ENCODE measurements around the gene TTC33. TPM values are rescaled to one million over a fixed set of nuclear protein-coding genes. Genes with fewer than 3 reads are reported as not detected.

The TTC33 gene
- total and polyA plus RNA-seq, 2 of the 4 experiments (the other 2 are of a cell fraction) = 3.1 to 8.1 TPM

- Histone ChIP-seq H3K9ac (ENCODE audit: low read depth, low read length) (no peak overlapping the region), H2AK9ac (replicated peaks; ENCODE audit: low read depth, low read length, poor library complexity) (no peak overlapping the region), H4K5ac (ENCODE audit: low read depth, low read length) (no peak overlapping the region), H3K4me1 (ENCODE audit: control insufficient read depth, insufficient read depth, low read length) (peaks cover 4% of the 10 kb centered on the region; the same call in 1 of the 2 replicates), H3K4me3 (ENCODE audit: insufficient read depth, low read depth, low read length) (no peak overlapping the region), H3K23ac (ENCODE audit: low read depth, low read length) (no peak overlapping the region), H3K4me2 (ENCODE audit: low read depth, low read length) (no peak overlapping the region), H2BK120ac (ENCODE audit: low read depth, low read length) (no peak overlapping the region), H3K79me1 (ENCODE audit: low read depth in 1 of 2, low read length in 2 of 2) (no peaks in the 10 kb centered on the region), H3K36me3 (ENCODE audit: control insufficient read depth, insufficient read depth, low read length) (no peaks in the 10 kb centered on the region), H3K27ac (ENCODE audit: insufficient read depth, low read length) (no peak overlapping the region), H2BK5ac (ENCODE audit: low read depth, low read length, poor library complexity, severe bottlenecking) (no peak overlapping the region), H2BK20ac (ENCODE audit: low read depth, low read length) (no peak overlapping the region), H4K91ac (ENCODE audit: insufficient read depth, low read depth, low read length) (no peak overlapping the region), H2AFZ (replicated peaks; ENCODE audit: low read length, poor library complexity) (no peak overlapping the region), H2BK15ac (ENCODE audit: low read depth, low read length) (no peak overlapping the region), H3K9me3 (ENCODE audit: control insufficient read depth, insufficient read depth, low read length) (no peaks in the 10 kb centered on the region), H3K56ac (ENCODE audit: extremely low read depth, insufficient read depth, low read length) (no peak overlapping the region), H3K4ac (ENCODE audit: low read depth, low read length) (0 out of 2 replicates have a peak overlapping the region, but pooled peaks have one; percentile 10), H4K8ac (ENCODE audit: low read depth in 2 of 2, low read length in 2 of 2) (no peak overlapping the region), H2AK5ac (ENCODE audit: low read depth, low read length) (no peak overlapping the region), H4K20me1 (ENCODE audit: insufficient read depth, low read length) (no peaks in the 10 kb centered on the region), H3K18ac (ENCODE audit: low read depth, low read length) (no peak overlapping the region), H3K14ac (replicated peaks; ENCODE audit: low read depth, low read length) (no peak overlapping the region), H3K9me1 (ENCODE audit: insufficient read depth, low read length) (no peaks in the 10 kb centered on the region), H3K27me3 (ENCODE audit: control insufficient read depth, insufficient read depth, low read length) (no peaks in the 10 kb centered on the region)
- DNase-seq (no peak), ATAC-seq (ENCODE audit: low read depth) (no peak)
- in situ Hi-C loops (cut with MboI; ENCODE audit: low sequenced_read_pairs) (no loop called here), intact Hi-C loops (cut with micrococcal nuclease) (no loop called here), dilution Hi-C loops (cut with HindIII; ENCODE audit: low sequenced_read_pairs, unreplicated experiment) (no loop called here)
- ChIA-PET CTCF (no interaction called here), POLR2A (ENCODE audit: unreplicated experiment) (no interaction called here)
- WGBS, 2 experiments (ENCODE audit: extremely low coverage in 2 of 2, insufficient read length in 1 of 2) = no CpG with 5 or more reads among the region's 2 CpGs
- BruUV-seq (replicated peaks) = no TSS peak
- no peak for TF ChIP-seq MXI1 (IDR thresholded peaks at IDR 0.05; ENCODE audit: borderline replicate concordance, low read depth, low read length)
- no peak for TF ChIP-seq SMC3 (IDR thresholded peaks at IDR 0.05; ENCODE audit: low read depth, low read length)
- no peak for TF ChIP-seq BHLHE40 (IDR thresholded peaks at IDR 0.05; ENCODE audit: low read depth, low read length)
- TF ChIP-seq POLR2A (IDR thresholded peaks at IDR 0.05; ENCODE audit: low read depth, low read length) = no peak
- no peak for TF ChIP-seq RAD21 (IDR thresholded peaks at IDR 0.05; ENCODE audit: low read length)
Observed at GRCh38 chr5:40626801-40627200, 129.0 kb downstream of the TTC33 start.

Measured in IMR-90 (cell line).